Mammary epithelial cell (primary cell): Measurements from ENCODE around the gene MRC2.

Experiments used
- CTCF ChIP-seq, 2 donors: IDR thresholded peaks in 1 of 2; conservative IDR thresholded peaks in 1 of 2; 2 replicates each; pipeline ENCODE4 v1.5.1; 2011 to 2012; ENCODE audit warnings: inconsistent platforms in 2 of 2, low read length in 2 of 2, mild to moderate bottlenecking in 2 of 2, control low read depth in 1 of 2, low read depth in 1 of 2; ENCODE audit not compliant: insufficient read depth in 1 of 2; ENCODE audit errors: extremely low read depth in 1 of 2
- EZH2 ChIP-seq: IDR thresholded peaks from 2 replicates; pipeline ENCODE4 v1.6.1; 2012; ENCODE audit warnings: low read length, inconsistent platforms, borderline replicate concordance

DNA sequence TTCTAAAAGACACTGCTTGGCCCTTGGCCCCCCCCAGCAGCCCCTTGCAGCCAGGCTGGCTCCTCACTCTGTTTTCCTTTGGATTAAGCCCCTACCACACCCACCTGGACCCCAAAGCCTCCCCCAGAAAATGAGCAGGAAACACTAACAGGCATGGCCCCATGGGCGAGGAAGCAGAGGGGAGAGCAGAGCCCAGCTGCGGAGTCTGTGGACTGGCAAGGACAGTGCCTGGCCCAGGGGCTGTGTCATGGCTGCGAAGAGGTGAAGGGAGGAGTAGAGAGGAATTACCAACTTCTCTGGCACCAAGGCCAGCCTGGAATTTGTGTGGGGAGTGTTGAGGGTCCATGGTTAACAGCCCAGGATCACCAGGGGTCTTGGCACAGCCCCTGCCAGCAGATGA lies 47.4 kb downstream of the MRC2 start:
- TF ChIP-seq CTCF (conservative IDR thresholded peaks at IDR 0.05 in 1 of 2, IDR thresholded peaks at IDR 0.05 in 1 of 2; ENCODE audit: extremely low read depth in 1 of 2, insufficient read depth in 1 of 2, low read depth in 1 of 2, low read length in 2 of 2): no peak
- no peak for TF ChIP-seq EZH2
